T47D (cell line): ENCODE results near the gene GRN.
"Not testable (repeated sequence)": the region's sequence is repeated elsewhere in the genome, so short reads cannot be mapped to it uniquely, and the experiment has no call there.

Experiments
- DNase-seq, 2 experiments: peaks; one replicate each; pipeline versions ENCODE4 v3.0.0 to v3.0.0-alpha.2; 2011 to 2012; ENCODE audit warnings: low read depth in 1 of 2, low spot score in 1 of 2
- JUND ChIP-seq: IDR thresholded peaks from 2 replicates; pipeline ENCODE4 v1.6.1; 2012; ENCODE audit warnings: low read depth
- in situ Hi-C: cut with HindIII; loops from 2 replicates; pipeline ENCODE4 v1.10.0; 2016; ENCODE audit warnings: low sequenced_read_pairs, low pct_unique_long_range_greater_than_20kb

GRN gene

GRCh38 chr17:44343510-44344209, 1.4 kb upstream of the GRN start:
- in situ Hi-C loops: no loop called here
- no peak for TF ChIP-seq JUND
- no peak for DNase-seq

- in situ Hi-C loops: no loop called here
- no peak for TF ChIP-seq JUND
- peak; percentile 72 to 87 for DNase-seq
Observed at GRCh38 chr17:44345454-44346026, 438 bp downstream of the GRN start.

GRCh38 chr17:44346064-44346844, 1.2 kb downstream of the GRN start:
- no peak for DNase-seq
- no peak for TF ChIP-seq JUND
- in situ Hi-C loops: no loop called here

- in situ Hi-C loops, DNase-seq: not testable (repeated sequence)
Observed at GRCh38 chr17:44347206-44348055, 2.3 kb downstream of the GRN start.

GRCh38 chr17:44348234-44348987, 3.3 kb downstream of the GRN start:
- no peak for DNase-seq
- in situ Hi-C loops: no loop called here
- TF ChIP-seq JUND: no peak

GRCh38 chr17:44348988-44349364, 3.9 kb downstream of the GRN start:
- in situ Hi-C loops: no loop called here
- TF ChIP-seq JUND: no peak
- no peak for DNase-seq

GRCh38 chr17:44349553-44350070, 4.5 kb downstream of the GRN start:
- DNase-seq: no peak
- TF ChIP-seq JUND: no peak
- in situ Hi-C loops: no loop called here

GRCh38 chr17:44350733-44351226, 5.7 kb downstream of the GRN start:
- in situ Hi-C loops: no loop called here
- DNase-seq: peak; percentile 73 to 99
- TF ChIP-seq JUND: no peak

GRCh38 chr17:44351464-44351863, 6.4 kb downstream of the GRN start:
- in situ Hi-C loops: no loop called here
- peak in 1 of 2 experiments; percentile 32 for DNase-seq
- TF ChIP-seq JUND: no peak

- peak in 1 of 2 experiments; percentile 24 for DNase-seq
- TF ChIP-seq JUND: no peak
- in situ Hi-C loops: no loop called here
Observed at GRCh38 chr17:44351961-44352827, 7.1 kb downstream of the GRN start.
